Measurements from ENCODE around the gene DPP6.

DNA sequence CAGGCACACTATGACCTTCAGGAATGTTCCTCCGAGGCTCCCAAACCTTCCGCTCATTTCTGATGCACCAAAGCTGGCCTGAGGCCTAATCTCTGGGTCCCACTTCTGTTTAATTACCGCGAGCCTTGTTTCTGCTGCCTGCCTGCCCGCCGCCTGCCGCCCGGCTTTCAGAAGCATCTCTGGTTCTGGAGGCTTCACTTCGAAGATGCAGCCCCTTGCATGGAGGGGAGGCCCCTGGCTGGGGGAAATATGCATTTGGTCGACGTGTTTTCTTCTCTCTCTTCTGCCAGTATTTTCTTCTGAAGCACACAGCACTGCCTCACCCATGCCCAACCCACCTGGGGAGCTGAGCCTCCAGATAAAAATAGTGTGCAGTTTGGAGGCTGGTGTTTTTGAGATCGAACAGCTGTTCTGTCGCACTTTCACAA is 783.8 kb downstream of the DPP6 start:
- TF ChIP-seq, protein P1, sequence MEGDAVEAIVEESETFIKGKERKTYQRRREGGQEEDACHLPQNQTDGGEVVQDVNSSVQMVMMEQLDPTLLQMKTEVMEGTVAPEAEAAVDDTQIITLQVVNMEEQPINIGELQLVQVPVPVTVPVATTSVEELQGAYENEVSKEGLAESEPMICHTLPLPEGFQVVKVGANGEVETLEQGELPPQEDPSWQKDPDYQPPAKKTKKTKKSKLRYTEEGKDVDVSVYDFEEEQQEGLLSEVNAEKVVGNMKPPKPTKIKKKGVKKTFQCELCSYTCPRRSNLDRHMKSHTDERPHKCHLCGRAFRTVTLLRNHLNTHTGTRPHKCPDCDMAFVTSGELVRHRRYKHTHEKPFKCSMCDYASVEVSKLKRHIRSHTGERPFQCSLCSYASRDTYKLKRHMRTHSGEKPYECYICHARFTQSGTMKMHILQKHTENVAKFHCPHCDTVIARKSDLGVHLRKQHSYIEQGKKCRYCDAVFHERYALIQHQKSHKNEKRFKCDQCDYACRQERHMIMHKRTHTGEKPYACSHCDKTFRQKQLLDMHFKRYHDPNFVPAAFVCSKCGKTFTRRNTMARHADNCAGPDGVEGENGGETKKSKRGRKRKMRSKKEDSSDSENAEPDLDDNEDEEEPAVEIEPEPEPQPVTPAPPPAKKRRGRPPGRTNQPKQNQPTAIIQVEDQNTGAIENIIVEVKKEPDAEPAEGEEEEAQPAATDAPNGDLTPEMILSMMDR (IDR thresholded peaks at IDR 0.05), result no peak
- TF ChIP-seq EP300 (IDR thresholded peaks at IDR 0.05) (no peak), POLR2A (IDR thresholded peaks at IDR 0.05; ENCODE audit: low read depth) (no peak)
